Fibroblast of skin of scalp (primary cell): Measurements from ENCODE around the gene C19orf38.
"Not testable (repeated sequence)": the region's sequence is repeated elsewhere in the genome, so short reads cannot be mapped to it uniquely, and the experiment has no call there.

Experiments used
- DNase-seq: peaks from one replicate; pipeline ENCODE4 v3.0.0-alpha.2; 2013

The C19orf38 gene

GRCh38 chr19:10877608-10878007 lies 29.4 kb downstream of the C19orf38 start:
- DNase-seq = not testable (repeated sequence)

DNA sequence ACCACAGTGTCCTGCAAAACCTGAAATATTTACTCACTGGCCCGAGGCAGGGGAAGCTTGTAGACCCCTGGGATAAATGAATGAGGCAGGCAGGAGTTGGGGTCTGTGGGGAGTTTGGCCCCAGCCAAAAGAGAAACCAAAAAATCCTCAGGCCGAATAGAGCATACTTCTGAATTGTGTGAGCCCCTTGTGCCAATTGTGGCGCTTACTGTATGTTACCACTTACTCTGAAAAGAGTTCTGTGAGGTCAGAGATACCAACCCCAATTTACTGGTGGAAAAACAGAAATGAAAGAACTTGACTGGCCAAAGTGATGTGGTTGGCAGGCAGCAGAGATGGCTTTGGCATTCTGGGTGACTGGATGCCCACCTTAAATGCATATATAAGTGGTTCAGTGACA lies 30.0 kb downstream of the C19orf38 start:
- DNase-seq = no peak

- DNase-seq = no peak
Measured at GRCh38 chr19:10881403-10882107, 33.3 kb downstream of the C19orf38 start.

GRCh38 chr19:10882108-10882457 lies 33.9 kb downstream of the C19orf38 start:
- no peak for DNase-seq

- DNase-seq = peak; percentile 69
Measured at GRCh38 chr19:10884274-10884673, 36.1 kb downstream of the C19orf38 start.

GRCh38 chr19:10885201-10886169 lies 37.3 kb downstream of the C19orf38 start:
- peak; percentile 41 for DNase-seq

- DNase-seq = no peak
Measured at GRCh38 chr19:10887616-10888367, 39.6 kb downstream of the C19orf38 start.

GRCh38 chr19:10888421-10888866 lies 40.2 kb downstream of the C19orf38 start:
- DNase-seq = no peak

DNA sequence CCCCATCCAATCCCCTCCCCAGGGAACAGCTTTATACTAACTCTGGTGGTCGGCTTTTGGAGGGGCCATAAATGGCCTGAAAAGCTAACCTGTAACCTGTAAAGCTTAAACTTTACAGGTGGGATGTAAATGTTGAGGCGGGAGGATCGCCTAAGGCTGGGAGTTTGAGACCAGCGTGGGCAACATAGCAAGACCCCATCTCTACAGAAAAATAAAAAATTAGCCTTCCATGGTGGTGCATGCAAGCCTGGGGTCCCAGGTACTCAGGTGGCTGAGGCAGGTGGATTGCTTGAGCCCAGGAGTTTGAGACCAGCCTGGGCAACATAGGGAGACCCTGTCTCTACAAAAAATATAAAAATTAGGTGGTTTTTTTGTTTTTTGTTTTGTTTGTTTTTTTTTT lies 41.7 kb downstream of the C19orf38 start:
- DNase-seq = no peak

DNA sequence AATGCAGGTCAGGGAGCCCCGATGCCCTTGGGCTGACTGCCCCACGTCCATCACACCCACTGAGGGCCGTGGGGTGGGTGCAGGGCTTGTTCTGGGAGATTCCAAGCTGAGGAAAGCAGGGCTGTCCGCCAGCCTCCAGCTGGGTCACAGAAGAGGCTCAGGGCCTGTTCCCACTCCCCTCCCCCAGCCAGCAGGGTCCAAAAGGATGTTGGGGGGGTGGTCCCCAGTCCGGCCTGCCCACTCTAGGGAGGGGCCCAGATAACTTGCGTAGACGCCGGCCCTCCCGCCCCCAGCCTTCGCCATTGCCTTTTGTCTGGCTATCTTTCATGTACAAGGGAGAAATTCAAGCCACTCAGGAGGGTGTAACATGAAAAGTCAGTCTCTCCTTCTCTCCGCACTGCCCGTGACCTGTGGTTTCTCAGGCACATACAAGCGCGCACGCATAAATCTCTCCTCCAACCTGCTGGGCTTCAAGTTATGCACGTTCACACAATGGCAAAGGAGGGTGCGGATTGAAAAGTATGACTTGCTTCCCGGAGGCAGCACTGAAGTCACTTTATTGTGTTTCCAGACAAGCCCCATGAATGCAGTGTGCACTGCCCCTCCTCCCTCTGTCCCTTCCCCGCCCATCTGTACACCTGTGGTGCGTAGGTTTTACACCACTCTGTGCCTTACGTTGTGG lies 43.3 kb downstream of the C19orf38 start:
- no peak for DNase-seq

DNA sequence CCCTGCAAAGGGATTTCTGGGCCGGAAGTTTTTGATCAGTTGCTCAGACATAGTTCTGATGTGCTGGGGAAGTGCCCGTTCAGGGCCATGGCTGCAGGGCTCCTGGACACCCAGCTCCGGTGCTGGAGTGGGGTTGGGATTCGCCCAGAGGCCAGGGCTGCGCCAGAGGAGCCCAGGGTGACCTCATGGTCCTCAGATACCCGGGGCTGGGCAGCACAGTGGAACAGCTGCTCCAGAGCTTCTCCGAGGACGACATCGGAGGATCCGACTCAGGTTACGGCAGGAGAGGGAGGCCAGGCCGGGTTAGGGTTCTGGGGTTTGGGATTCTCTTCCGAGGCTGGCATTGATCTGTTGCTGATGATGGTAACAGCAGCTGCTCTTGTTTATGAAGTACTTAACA lies 44.0 kb downstream of the C19orf38 start:
- DNase-seq = no peak

DNA sequence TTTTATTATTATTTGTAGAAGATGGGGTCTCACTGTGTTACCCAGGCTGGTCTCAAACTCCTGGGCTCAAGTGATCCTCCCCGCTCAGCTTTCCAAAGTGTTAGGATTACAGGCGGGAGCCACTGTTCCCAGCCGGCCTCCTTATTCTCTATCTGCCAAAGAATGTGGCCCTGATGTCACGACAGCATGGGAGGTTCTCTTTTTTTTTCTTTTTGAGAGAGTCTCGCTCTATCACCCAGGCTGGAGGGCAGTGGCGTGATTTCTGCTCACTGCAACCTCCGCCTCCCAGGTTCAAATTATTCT lies 46.6 kb downstream of the C19orf38 start:
- no peak for DNase-seq

- DNase-seq = no peak
Measured at GRCh38 chr19:10895363-10895762, 47.1 kb downstream of the C19orf38 start.

DNA sequence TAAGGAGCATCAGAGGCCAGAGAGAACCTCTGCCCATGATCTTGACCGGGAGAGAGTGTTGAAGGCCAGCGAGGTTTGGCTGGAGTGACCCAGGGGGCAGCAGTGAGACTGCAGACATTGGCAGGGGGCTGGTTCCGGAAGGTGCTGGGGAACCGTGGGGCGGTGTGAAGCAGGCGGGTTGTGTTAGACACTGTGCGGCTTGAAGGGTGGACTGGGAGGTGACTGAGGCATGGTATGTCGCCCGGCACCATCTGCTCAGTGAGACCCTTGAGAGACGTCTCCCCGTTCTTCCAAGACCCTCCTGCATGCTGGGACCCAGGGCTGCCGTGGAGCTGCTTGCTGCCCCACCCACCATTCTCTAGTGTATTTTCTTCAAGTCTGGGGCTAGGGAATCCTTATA lies 47.7 kb downstream of the C19orf38 start:
- DNase-seq = no peak

- no peak for DNase-seq
Measured at GRCh38 chr19:10896851-10897526, 48.8 kb downstream of the C19orf38 start.

- no peak for DNase-seq
Measured at GRCh38 chr19:10898633-10899032, 50.4 kb downstream of the C19orf38 start.

DNA sequence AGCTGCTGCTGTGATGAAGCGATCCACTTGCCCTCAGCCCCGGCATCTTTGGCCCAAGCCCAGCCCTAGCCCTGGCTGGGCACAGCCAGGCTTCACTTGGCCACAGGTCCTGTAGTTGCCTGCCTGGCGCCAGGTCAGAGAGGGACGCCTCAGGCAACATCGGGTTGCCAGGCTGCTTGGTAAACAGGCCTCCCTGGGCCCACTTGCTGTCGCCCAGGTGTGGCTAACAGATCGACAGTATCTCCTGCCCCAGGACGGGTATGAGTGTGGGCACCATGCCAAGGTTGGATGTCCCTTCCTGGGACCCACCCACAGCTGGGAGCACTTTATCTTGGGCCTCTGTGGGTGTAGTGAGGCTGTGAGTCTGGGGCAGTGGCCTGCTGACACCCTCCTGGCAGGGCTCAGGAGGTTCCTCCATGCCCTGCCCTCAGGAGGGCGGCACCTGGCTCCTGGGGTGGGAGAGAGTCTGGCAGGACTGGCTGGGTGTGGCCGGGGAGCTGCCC lies 51.0 kb downstream of the C19orf38 start:
- no peak for DNase-seq

GRCh38 chr19:10907925-10908324 lies 59.7 kb downstream of the C19orf38 start:
- DNase-seq = no peak

GRCh38 chr19:10908380-10908960 lies 60.3 kb downstream of the C19orf38 start:
- no peak for DNase-seq

DNA sequence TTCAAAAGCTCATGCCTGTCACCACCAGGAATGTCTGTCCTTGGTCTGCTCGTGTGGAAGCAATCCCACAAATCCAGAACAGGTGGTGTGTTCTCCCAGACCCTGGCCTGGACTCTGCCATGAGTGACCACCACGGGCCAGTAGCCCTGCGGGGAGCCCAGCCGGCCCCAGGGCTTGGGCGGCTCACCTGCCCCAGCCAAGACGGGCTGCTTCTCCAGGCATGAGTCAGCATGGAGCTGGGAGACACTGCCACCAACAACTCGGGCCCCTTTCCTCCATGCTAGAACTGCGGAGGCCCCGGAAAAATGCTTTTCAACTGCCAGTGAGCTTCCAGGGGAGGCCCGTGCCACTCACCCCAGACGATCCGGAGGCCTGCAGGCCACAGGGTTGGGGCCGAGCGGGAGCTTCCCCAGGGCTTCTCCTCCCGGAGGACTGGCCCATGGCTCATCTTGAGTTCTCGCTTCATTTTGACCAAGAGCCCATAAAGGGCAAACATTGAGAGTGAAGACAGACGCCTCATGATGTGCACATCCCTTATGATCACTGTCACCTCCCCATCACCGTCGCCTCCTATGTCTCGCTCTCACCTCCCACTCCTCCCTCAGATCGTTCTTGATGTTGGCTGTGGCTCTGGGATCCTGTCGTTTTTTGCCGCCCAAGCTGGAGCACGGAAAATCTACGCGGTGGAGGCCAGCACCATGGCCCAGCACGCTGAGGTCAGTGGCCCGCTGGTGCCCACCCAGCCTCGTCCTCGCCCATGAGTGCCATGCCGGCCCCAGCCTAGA lies 63.6 kb downstream of the C19orf38 start:
- no peak for DNase-seq

DNA sequence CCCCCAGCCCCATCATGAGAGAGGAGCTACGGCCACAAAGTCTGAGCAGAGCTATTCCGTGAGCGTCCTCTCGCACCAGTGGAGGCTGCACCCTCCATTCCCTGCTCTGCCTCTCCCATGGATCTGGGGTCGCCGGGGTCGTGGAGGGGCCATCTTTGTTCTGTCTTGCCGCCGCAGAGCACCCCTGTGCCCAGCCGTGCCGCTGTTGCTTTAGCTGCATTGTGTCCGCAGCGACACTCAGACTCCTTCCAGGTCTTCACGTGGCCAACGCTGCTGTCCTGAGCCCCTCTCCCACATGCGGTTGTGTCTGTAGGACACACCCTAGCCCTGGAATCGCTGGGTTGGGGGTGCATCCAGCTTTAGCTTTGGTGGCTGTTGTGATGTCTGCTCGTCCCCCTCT lies 64.4 kb downstream of the C19orf38 start:
- no peak for DNase-seq
